Activated T-cell treated with anti-CD3 and anti-CD28 coated beads for 4 hours (primary cell): ENCODE results near the gene TSC22D3.
"Not testable (repeated sequence)": the region's sequence is repeated elsewhere in the genome, so short reads cannot be mapped to it uniquely, and the experiment has no call there.

Source experiments
- DNase-seq: peaks from one replicate; pipeline ENCODE4 v3.0.0-alpha.2; 2020

TSC22D3 gene

GRCh38 chrX:107710617-107711391, 64.8 kb downstream of the TSC22D3 start:
- peak; percentile 23 for DNase-seq

- DNase-seq: no peak
Observed at GRCh38 chrX:107709266-107709806, 66.3 kb downstream of the TSC22D3 start.

GRCh38 chrX:107708762-107709161, 66.8 kb downstream of the TSC22D3 start:
- DNase-seq: no peak

GRCh38 chrX:107707866-107708265, 67.7 kb downstream of the TSC22D3 start:
- DNase-seq: no peak

- no peak for DNase-seq
Observed at GRCh38 chrX:107706309-107706708, 69.3 kb downstream of the TSC22D3 start.

GRCh38 chrX:107704587-107704986, 71.0 kb downstream of the TSC22D3 start:
- DNase-seq: no peak

GRCh38 chrX:107704181-107704580, 71.4 kb downstream of the TSC22D3 start:
- no peak for DNase-seq

GRCh38 chrX:107701493-107702121, 74.0 kb downstream of the TSC22D3 start:
- no peak for DNase-seq

GRCh38 chrX:107700790-107701189, 74.8 kb downstream of the TSC22D3 start:
- no peak for DNase-seq

- DNase-seq: no peak
Observed at GRCh38 chrX:107700317-107700774, 75.2 kb downstream of the TSC22D3 start.

- no peak for DNase-seq
Observed at GRCh38 chrX:107699616-107700015, 76.0 kb downstream of the TSC22D3 start.

GRCh38 chrX:107691024-107691448, 84.6 kb downstream of the TSC22D3 start:
- no peak for DNase-seq

GRCh38 chrX:107687445-107687844, 88.1 kb downstream of the TSC22D3 start:
- no peak for DNase-seq

GRCh38 chrX:107686792-107687191, 88.8 kb downstream of the TSC22D3 start:
- no peak for DNase-seq

- no peak for DNase-seq
Observed at GRCh38 chrX:107686026-107686425, 89.6 kb downstream of the TSC22D3 start.

GRCh38 chrX:107685586-107685985, 90.0 kb downstream of the TSC22D3 start:
- DNase-seq: not testable (repeated sequence)

GRCh38 chrX:107684956-107685385, 90.6 kb downstream of the TSC22D3 start:
- no peak for DNase-seq

- DNase-seq: no peak
Observed at GRCh38 chrX:107683931-107684330, 91.7 kb downstream of the TSC22D3 start.

GRCh38 chrX:107683124-107683895, 92.3 kb downstream of the TSC22D3 start:
- DNase-seq: no peak

GRCh38 chrX:107682256-107682655, 93.3 kb downstream of the TSC22D3 start:
- DNase-seq: no peak

- peak; percentile 41 for DNase-seq
Observed at GRCh38 chrX:107678957-107679740, 96.4 kb downstream of the TSC22D3 start.

GRCh38 chrX:107677909-107678308, 97.7 kb downstream of the TSC22D3 start:
- no peak for DNase-seq
